DMS53 treated with DMSO at 0.1 percent for 48 hours (cell line): ENCODE data around the gene CEP104.

ENCODE experiments used
- DNase-seq: peaks from one replicate; lab custom pipeline; 2025; ENCODE audit not compliant: unreplicated experiment; lab: John Stamatoyannopoulos, UW

Gene CEP104

DNA sequence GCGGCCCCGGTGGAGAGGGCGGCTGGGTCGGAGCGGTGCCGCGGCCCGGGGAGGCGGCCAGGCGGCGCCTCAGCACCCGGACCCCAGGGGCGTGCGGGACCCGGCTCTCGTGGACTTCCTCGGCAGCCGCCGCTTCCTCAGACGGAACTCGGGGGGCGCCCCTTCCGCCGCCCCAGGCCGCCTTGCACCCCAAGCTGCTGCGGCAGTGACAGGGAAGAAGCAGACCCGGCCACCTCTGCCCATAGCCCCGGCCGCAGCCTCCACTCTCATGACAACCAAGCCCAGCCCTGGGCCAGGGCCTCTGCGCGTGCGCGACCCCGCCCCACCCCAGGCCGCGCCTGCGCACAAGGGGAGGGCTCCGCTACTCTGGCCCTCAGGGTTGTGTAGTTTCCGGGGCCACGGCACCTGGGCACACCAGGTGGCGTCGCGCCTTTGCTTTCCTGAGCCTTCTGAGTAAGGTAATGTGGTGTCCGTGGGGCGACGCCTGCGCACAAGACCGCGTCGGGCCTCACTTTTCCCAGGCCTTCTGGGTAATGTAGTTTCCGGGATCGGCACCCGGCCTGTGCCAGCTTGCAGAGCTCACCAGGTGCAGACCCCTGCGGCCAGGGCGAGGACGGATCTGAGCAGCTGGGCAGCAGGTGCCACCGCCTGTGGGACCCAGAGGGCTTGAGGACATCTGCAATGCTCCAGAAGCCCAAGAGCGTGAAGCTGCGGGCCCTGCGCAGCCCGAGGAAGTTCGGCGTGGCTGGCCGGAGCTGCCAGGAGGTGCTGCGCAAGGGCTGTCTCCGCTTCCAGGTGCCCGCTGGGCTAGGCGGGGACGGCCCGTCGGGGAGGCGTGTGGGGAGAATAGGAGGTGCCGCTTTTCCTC, at the start of gene CEP104, which contains the start of gene DFFB:
CEP104 (minus strand) TSS at position 289 of the 868 bp plus-strand sequence. CDS start 4,804 bp downstream, outside the sequence.
DFFB (plus strand) TSS at position 554 of the 868 bp plus-strand sequence; CDS start at position 682, 128 bp downstream.
- peak; percentile 97 for DNase-seq

DNA sequence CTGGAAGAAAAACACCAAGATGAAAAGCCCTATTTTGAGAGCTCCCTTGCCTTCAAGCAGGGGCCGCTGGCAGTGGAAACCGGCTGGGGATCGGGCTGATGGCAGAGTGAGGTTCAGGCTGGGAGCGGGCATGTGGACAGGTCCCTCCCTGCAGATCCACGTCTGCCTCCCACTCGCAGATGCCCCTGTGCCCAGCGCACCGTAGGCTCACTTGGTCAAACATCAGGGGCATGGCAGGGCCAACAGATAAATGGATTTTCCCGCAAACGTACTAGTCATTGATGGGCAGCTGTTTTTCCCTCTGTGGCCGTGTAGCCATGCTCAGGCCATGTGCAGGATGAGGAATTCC, 49.6 kb upstream of the CEP104 start:
- no peak for DNase-seq

DNA sequence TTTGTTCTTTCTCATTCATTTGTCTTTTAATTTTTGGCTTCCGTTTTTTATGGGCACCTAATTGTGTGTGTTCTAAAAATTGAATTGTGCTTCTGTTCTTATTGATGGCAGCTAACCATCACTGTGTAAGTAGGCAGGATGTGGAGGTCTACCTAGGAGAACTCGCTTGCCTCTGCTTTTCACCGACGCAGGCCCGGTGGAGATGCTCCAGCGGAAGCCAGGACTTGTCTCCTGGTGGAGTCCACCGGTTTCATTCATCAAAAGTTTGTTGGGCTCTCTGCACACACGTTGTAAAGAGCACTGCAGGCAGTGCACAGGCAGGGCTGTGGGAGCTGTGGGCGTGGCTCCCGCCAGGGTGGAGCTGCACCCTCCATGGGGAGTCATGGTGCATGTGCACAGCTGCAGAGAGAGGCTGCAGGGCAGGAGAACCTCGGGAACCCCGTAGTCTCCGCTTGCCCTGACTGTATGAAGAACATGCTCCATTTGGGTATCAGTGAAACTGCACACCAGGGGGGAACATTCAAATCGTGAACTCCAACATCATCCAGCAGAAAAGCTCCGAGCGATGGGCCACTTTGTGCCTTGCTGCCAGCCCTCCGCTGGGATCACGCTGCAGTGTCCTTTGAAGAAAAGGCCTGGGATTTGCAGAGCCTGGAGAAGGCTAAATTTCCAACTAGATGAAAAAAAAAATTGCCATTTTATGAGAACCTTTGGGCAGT, 49.1 kb upstream of the CEP104 start:
- DNase-seq, result no peak

DNA sequence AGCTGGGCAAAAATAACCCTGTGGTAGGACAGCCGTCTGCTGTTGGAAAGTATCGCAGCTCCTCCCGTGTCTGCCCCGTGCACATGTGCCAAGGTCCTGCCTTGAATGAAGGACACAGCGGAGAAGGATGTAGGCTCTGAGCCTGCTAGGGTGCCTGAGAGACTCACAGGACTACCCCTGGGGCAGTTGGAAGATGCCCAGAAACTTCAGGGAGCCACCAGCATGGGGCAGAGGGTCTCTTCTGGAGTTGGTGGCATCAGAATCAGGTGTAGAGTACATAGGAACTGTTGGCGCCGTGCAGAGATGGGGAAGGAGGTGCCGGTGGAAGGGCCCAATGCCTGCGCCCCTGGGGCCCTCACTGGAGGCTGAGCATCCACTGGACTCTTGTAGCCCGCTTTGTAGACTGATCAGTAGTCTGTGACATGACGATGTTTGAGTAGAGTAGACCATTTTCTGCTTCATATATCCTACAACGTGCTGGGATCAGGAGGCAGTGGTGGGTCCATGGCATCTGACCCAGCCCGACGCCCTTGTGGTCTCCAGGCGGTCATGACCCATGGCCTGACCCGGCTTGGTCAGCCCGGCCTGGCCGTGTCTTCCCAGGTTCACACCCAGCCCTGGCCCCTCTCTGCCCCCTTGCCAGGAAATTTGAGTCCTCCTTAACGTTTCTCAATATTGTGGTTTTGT, 48.4 kb upstream of the CEP104 start:
- DNase-seq, result no peak

DNA sequence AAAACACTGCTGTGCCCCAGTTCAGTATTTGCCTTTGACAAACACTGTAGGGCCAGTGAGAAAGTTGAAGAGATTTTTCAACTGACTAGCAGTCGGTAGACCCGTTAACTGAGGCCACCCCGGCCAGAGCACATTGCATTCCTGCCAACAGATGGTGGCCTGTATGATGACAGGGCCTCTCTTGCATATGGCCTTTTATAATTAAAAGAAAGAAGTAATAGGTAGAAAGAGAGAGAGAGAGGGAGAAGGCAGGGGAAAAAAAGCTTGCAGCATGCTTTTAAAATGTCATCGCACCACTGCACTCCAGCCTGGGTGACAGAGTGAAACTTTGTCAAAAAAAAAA, 47.8 kb upstream of the CEP104 start:
- no peak for DNase-seq

DNA sequence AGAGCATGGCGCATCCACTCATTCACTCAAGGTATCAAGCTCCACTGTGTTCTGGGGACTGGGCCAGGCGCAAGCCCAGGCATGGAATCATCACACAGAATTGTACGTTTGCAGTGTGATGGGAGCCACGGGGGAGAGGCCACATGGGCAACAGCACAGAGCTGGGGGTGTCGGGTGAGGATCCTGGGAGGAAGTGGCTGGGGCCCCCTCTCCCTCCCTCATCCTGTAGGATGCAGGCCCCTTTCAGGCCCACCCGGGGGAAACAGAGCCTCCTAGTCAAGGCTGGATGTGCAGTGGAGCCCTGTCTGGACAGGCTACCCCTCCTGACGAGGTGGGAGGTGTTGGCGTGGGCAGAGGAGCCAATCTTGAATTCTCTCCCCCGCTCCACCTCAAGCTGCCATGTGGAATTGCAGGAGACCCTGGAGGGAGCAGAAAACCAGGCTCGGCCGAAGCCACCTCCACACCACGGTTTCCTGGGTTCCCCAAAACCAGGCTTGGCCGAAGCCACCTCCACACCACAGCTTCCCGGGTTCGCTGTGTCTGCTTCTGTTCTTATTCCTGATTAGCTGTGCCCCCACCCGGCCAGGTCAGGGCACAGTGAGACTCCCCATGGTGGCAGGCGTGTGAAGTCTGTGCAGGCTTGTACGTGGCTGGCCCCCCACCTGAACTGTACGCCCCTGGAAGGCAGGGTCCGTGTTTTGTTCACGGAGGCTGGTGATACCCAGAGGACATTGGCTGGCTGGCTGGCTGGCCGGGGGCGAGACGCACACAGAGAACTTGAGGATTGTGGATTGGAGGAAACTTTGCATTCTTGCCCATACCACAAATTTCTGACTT, 47.2 kb upstream of the CEP104 start:
- no peak for DNase-seq

DNA sequence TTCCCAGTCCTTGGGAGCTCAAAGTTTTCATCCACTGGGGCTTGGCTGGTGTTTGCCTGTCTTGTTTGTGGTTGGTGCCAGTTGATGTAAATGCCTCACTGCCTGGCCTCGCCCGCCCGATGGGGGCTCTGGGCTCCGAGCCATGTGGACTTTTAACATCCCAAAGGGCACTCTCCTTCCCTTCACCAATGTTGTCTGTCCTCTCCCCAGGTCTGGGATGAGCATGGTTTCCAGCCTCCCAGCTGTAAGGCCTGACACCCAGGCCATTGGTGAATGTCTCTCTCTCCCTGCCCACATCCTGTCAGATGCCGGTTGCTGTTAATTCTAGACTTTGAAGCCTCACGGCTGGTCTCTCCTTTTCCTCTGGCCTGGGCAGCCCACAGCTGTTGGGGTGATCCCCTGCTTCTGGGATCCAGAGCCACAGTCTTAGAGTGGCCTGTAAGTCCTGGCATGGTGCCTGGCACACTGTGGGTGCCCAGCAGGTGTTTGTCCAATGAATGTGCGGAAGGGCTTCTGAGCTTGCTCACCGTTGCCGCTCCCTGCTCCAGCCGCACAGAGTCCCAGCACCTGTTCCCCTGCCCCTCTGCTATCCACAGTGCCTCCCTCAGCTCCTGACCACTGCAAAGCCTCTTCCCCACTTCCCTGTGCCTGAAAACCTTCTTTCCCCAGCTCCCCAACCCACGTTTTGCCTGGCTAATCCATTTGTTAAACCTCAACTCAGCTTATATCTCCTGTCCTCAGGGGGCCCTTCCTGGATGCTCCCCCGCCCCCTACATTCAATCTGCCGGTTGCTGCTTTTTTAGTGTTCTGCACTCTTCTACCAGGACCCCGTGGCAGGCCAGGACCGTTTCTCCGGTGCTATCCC, 46.4 kb upstream of the CEP104 start:
- no peak for DNase-seq

DNA sequence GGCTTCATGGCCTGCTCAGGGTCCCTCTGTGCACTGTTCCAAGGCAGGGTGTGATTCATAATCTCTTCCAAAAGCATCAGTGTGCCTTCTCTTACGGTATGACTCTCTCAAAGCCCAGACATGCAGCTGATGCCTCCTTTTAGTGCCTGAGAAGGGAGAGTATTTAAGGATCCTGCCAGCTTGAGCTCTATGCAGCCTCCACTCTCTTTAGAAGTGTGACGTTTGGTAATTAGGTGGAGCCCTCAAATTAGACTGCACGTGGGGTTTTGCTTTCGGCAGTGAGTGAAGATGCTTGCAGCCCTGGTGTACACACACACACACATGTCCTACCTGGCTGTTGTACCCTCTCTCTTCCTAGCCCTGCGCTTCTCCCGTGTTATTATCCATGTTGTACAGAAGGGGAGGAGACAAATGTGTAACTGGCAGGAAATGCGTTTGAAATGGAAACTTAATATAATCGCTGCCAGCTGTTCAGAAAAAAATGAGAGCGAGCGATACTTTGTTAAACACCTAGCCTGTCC, 45.6 kb upstream of the CEP104 start:
- no peak for DNase-seq

DNA sequence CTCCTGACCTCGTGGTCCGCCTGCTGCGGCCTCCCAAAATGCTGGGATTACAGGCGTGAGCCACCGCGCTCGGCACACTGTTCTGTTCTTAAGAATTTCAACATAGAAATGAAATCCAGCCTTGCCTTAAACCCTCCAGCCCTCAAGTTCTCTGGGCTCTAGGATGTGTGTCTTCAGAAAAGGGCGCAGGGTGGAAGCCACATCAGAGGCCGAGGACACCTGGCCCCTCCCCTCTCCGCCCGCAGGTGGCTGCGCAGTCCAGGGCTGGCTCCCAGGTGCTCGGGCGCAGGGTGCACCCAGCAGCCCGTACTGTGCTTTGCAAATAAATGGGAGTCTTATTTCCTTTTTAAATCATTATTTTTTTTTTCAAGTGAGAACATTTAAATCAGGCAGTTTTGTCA, 45.1 kb upstream of the CEP104 start:
- no peak for DNase-seq

DNA sequence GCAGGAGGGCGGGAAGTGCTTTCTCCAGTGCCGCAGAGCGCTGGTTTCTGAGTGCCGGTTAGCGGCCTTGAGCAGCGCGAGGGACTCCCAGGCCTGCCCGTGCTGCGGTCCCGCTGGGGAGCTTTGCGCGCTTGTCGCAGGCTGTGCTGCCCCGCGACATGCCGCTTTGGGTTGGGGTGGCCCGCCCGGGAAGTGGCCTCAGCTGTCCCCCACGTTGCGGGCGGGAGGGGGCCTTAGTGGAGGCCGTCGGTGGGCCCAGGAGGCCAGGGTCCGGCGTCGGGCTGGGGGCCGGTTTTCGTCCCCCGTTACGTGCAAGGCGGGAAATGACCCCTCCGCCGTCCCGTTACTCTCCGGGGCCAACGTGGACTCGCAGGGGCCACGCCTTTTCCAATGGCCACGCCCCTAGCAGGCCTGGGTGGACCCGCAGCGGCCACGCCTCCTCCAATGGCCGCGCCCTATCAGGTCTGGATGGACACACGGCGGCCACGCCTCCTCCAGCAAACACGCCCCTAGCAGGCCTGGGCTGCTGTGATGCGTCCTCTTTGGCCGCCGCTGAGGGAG, 44.0 kb upstream of the CEP104 start:
- peak; percentile 86 for DNase-seq

DNA sequence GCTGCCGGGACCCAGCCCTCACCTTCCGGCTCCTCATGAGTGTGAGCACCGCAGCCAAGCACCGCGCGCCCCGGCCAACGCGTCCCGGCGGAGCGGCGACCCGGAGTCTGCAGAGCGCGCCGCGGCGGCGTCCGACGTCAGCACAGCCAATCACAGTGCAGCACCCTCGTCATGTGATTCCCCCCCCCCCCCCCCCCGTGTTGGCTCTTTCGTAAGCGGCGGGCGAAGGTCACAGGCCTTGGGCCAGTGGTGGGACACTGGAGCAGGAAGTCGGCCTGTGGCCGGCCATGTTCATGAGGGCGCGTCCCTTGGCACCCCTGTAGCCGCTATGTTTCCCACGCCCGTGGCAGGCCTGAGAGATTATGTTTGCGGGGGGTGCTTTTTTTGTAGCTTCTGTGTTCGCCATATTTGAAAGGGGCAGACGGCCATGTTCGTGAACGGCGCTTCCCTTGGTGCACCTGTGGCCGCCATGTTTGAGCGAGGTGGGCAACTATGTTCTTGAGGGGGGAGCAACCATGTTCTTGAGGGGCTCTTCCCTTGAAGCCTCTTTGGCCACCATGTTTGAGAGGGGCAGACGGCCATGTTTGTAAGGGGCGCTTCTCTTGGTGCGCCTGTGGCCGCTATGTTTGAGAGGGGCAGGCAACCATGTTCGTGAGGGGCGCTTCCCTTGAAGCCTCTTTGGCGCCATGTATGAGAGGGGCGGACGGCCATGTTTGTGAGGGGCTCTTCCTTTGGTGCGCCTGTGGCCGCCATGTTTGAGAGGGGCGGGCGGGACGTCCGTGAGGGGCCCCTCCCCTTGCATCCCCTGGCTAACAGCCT, 43.3 kb upstream of the CEP104 start, which contains the start of gene C1orf174:
C1orf174 (minus strand) TSS at position 123 of the 819 bp plus-strand sequence; CDS start at position 37, 86 bp downstream.
- peak; percentile 95 for DNase-seq

DNA sequence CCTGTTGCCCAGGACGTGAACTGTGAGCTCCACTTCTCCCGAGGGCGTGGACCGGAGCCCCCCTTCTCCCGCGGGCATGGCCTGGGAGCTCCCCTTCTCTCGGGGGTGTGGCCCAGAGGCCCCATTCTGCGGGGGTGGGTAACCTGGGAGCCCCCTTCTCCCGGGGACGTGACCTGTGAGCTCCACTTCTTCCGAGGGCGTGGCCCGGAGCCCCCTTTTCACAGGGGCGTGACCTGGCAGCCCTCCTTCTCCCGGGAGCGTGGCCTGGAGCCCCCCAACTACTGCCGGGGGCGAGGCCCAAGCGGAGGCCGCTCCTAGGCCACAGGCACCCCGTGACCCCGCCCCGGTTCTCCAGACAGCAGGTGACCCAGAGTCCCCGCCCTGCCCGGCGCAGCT, 42.7 kb upstream of the CEP104 start:
- DNase-seq, result no peak

DNA sequence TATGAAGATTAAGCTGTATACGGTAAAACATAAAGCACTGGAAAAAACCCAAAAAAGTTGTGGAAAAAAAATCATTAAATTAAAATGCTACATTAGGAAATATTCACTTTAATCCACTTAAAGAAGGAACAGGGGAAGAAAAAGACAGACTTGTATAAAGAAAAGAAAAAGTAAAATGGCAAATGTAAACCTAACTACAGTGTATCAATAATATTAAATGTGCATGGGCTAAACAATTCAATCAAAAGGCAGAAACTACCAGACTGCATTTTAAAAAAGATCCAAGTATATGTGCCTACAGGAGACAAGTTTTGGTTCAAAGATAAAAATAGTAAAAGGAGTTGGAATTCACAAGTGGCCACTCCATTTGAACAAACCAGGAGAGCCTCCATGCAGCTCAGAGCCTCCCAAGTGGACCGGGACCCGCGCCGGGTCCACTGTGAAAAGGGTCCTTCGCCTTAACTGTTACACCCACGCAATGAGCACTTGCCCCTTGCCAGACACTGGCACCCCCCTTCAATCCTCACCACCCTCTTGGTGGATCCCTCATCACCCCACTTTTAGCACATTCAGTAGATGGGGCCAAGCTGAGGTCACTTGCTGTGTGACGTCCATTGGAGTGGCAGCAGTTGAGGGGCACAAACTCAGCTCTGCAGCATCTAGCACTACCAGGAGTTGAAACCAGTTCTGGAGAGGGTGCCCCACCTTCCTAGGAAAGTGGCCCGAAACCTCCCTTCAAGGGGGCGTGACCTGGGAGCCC, 42.2 kb upstream of the CEP104 start:
- DNase-seq, result no peak

DNA sequence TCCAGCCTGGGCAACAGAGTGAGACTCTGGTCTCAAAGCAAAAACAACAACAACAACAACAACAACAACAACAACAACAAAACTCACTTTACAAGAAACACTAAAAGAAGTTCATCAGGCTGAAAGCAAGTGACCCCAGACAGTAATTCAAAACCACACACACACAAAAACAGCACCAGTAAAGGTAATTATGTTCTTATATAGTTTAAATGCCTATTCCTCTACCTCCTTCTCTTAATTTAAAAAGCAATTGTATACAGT, 41.4 kb upstream of the CEP104 start:
- no peak for DNase-seq

DNA sequence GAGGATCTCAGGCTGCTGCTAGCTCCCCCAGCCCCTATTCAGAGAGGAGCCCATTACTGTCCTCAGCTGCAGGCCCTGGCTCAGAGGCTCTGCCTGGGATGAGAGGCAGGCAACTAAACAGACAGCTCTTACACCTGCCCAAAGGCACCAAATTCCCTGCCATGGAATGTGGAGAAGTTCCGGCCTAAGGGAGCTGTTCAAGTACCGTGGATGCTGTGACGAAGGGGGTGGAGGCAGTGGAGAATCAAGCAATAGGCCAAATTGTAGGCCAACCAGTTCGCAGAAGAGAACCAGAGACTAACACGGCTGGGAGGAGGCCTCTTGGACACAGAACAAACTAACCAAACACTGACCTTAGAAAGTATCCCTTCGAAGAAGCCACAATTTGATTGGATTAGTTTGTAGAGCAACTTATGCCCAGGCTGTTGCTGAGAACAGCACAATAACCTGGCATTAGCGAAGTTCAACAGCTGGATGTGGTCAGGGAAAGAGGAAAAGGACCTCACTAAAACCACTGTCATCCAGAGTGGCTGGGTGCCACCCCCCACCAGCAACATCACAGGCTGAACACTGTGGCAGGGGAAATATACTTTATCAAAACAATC, 39.5 kb upstream of the CEP104 start:
- no peak for DNase-seq

DNA sequence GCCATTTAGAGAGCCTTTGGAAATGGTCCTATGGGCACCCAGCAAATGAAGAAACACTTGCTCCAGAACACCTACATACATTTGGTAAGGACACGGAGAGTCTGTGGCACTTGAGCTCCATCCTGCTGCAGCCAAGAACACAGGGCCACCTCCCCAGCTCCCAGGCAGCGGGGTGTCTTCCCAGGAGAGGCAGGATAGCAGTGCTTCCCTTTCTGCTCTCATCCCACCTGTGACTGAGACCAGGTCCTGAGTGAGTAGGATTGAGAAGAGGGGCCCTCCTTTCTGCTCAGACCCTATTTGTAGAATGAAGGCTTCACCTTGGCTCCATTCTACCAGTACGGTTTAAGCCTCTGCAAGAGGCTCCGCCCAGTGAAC, 38.9 kb upstream of the CEP104 start:
- DNase-seq, result no peak

DNA sequence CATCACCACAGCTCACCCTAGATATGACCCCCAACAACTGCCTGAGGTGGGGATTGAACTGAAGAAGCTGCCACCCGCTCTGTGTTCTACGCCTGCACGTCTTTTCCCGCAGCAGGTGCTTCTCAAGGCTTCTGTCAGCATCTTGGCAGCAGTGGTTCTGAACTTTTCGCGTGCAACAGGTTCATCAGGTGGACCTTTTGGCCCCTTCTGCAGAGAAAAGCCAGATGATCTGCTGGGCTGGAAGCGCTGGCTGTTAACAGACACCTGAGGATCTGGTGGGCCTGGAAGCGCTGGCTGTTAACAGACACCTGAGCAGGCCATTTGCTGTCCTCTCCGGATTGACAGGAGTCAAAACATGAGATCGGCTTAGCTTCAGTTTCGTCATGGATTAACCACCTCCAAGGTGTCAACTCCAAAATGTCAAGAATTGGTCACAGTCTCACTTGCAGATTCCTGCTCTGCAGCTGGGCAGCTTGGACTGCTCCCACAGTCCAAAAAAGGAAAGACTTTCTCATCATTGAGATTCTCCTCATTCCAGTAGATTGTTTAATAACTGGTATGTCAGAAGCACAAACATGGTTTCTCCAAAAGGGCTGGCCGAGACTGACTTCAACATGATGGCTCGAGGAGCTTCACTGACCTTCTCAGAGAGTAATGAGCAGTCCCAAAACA, 38.4 kb upstream of the CEP104 start:
- DNase-seq, result no peak
